ENCODE measurements around the gene FLT3LG. TPM values are rescaled to one million over a fixed set of nuclear protein-coding genes. Genes with fewer than 3 reads are reported as not detected.

The FLT3LG gene
- total and polyA plus RNA-seq, 9 of the 15 experiments (the other 6 are each of a cell fraction or from before 2014, with no cell fraction given) = 0.31 to 6.4 (median 1.1) TPM

DNA sequence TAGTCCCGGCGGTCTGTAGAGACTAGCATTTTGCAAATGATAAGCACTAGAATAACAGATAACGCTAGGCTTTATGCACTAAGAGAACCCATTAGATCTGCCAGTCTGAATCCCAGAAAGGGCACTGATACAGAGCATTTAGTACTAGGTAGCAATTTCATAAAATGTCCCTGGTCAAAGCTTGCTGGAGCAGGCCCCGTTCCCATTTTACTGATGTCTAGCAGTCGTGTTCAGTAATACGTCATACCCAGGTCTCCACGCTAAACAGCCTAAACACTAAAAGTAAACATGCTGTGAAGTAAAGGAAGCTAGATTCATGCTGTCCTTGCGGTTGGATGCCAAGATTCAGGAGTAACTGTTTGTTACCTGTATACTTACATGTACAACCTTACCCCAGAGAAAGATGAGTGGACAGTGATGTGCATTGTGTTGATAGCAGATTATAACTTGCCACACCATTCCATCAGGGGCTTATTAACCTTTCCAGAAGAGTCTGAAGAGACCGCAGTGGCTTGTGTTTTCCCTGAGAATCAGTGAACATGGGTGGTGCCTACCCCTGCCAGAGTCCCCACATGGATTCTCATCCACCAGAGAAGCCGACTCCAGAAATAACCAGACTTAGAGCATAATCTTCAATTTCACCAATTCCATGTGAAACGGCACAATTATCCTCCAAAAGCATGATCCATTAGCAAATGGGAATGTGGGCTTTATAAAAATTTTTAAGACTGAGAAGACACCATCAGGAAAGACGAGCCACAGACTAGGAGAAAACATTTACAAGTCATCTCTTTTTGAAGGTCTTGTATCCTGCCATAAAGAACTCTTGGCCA lies 18.8 kb downstream of the FLT3LG start (continued):
- TF ChIP-seq, protein P1, sequence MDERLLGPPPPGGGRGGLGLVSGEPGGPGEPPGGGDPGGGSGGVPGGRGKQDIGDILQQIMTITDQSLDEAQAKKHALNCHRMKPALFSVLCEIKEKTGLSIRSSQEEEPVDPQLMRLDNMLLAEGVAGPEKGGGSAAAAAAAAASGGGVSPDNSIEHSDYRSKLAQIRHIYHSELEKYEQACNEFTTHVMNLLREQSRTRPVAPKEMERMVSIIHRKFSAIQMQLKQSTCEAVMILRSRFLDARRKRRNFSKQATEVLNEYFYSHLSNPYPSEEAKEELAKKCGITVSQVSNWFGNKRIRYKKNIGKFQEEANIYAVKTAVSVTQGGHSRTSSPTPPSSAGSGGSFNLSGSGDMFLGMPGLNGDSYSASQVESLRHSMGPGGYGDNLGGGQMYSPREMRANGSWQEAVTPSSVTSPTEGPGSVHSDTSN (CRISPR knock-in tag; IDR thresholded peaks at IDR 0.05; ENCODE audit: low read depth) = no peak
- TF ChIP-seq, protein P1 (tag; conservative IDR thresholded peaks at IDR 0.05; ENCODE audit: low read depth) = no peak
- peak in 1 of 2 experiments; percentile 74; a peak in 1 of 4 replicates for TF ChIP-seq TEAD1 (CRISPR knock-in tag; IDR thresholded peaks at IDR 0.05)
- TF ChIP-seq, protein P2, sequence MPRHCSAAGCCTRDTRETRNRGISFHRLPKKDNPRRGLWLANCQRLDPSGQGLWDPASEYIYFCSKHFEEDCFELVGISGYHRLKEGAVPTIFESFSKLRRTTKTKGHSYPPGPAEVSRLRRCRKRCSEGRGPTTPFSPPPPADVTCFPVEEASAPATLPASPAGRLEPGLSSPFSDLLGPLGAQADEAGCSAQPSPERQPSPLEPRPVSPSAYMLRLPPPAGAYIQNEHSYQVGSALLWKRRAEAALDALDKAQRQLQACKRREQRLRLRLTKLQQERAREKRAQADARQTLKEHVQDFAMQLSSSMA (CRISPR knock-in tag; IDR thresholded peaks at IDR 0.05) = no peak
- peak; percentile 97 for TF ChIP-seq ILF3 (IDR thresholded peaks at IDR 0.05; ENCODE audit: borderline replicate concordance)
- TF ChIP-seq ZFP1 (CRISPR knock-in tag; IDR thresholded peaks at IDR 0.05) = no peak
- TF ChIP-seq TBP (optimal IDR thresholded peaks at IDR 0.05; ENCODE audit: low read depth, low read length) = no peak
- TF ChIP-seq, protein P3, sequence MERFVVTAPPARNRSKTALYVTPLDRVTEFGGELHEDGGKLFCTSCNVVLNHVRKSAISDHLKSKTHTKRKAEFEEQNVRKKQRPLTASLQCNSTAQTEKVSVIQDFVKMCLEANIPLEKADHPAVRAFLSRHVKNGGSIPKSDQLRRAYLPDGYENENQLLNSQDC (CRISPR knock-in tag; IDR thresholded peaks at IDR 0.05) = no peak
- no peak for TF ChIP-seq TAF7 (tag; IDR thresholded peaks at IDR 0.05)
- no peak for TF ChIP-seq CBX5 (IDR thresholded peaks at IDR 0.05; ENCODE audit: borderline replicate concordance, low read depth)
- no peak for TF ChIP-seq GABPB2 (CRISPR knock-in tag; conservative IDR thresholded peaks at IDR 0.05)
- TF ChIP-seq, protein P4, sequence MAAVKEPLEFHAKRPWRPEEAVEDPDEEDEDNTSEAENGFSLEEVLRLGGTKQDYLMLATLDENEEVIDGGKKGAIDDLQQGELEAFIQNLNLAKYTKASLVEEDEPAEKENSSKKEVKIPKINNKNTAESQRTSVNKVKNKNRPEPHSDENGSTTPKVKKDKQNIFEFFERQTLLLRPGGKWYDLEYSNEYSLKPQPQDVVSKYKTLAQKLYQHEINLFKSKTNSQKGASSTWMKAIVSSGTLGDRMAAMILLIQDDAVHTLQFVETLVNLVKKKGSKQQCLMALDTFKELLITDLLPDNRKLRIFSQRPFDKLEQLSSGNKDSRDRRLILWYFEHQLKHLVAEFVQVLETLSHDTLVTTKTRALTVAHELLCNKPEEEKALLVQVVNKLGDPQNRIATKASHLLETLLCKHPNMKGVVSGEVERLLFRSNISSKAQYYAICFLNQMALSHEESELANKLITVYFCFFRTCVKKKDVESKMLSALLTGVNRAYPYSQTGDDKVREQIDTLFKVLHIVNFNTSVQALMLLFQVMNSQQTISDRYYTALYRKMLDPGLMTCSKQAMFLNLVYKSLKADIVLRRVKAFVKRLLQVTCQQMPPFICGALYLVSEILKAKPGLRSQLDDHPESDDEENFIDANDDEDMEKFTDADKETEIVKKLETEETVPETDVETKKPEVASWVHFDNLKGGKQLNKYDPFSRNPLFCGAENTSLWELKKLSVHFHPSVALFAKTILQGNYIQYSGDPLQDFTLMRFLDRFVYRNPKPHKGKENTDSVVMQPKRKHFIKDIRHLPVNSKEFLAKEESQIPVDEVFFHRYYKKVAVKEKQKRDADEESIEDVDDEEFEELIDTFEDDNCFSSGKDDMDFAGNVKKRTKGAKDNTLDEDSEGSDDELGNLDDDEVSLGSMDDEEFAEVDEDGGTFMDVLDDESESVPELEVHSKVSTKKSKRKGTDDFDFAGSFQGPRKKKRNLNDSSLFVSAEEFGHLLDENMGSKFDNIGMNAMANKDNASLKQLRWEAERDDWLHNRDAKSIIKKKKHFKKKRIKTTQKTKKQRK (IDR thresholded peaks at IDR 0.05; ENCODE audit: borderline replicate concordance, low read depth, low read length) = no peak
- TF ChIP-seq, protein P5, sequence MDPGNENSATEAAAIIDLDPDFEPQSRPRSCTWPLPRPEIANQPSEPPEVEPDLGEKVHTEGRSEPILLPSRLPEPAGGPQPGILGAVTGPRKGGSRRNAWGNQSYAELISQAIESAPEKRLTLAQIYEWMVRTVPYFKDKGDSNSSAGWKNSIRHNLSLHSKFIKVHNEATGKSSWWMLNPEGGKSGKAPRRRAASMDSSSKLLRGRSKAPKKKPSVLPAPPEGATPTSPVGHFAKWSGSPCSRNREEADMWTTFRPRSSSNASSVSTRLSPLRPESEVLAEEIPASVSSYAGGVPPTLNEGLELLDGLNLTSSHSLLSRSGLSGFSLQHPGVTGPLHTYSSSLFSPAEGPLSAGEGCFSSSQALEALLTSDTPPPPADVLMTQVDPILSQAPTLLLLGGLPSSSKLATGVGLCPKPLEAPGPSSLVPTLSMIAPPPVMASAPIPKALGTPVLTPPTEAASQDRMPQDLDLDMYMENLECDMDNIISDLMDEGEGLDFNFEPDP (CRISPR knock-in tag; IDR thresholded peaks at IDR 0.05) = peak; percentile 87; the same call in 1 of the 2 replicates
- TF ChIP-seq, protein P6, sequence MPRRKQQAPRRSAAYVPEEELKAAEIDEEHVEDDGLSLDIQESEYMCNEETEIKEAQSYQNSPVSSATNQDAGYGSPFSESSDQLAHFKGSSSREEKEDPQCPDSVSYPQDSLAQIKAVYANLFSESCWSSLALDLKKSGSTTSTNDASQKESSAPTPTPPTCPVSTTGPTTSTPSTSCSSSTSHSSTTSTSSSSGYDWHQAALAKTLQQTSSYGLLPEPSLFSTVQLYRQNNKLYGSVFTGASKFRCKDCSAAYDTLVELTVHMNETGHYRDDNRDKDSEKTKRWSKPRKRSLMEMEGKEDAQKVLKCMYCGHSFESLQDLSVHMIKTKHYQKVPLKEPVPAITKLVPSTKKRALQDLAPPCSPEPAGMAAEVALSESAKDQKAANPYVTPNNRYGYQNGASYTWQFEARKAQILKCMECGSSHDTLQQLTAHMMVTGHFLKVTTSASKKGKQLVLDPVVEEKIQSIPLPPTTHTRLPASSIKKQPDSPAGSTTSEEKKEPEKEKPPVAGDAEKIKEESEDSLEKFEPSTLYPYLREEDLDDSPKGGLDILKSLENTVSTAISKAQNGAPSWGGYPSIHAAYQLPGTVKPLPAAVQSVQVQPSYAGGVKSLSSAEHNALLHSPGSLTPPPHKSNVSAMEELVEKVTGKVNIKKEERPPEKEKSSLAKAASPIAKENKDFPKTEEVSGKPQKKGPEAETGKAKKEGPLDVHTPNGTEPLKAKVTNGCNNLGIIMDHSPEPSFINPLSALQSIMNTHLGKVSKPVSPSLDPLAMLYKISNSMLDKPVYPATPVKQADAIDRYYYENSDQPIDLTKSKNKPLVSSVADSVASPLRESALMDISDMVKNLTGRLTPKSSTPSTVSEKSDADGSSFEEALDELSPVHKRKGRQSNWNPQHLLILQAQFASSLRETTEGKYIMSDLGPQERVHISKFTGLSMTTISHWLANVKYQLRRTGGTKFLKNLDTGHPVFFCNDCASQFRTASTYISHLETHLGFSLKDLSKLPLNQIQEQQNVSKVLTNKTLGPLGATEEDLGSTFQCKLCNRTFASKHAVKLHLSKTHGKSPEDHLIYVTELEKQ (CRISPR knock-in tag; IDR thresholded peaks at IDR 0.05) = no peak
